ENCODE data around the gene GLT6D1. TPM values are rescaled to one million over a fixed set of nuclear protein-coding genes. Genes with fewer than 3 reads are reported as not detected.

GLT6D1 gene
- total RNA-seq, 1 experiment from 2014 or later = not detected

- CTCF ChIA-PET = no interaction called here
- DNase-seq = no peak
- H3K4me3 Mint-ChIP-seq (ENCODE audit: low read depth, unreplicated experiment) = no peak overlapping the region
Observed at GRCh38 chr9:135588371-135588770, 51.0 kb downstream of the GLT6D1 start.

GRCh38 chr9:135587658-135588057, 51.7 kb downstream of the GLT6D1 start:
- intact Hi-C loops (cut with micrococcal nuclease; ENCODE audit: unreplicated experiment) = no loop called here
- H3K9me3 Mint-ChIP-seq (ENCODE audit: low read depth, unreplicated experiment) = no peaks in the 10 kb centered on the region
- no TSS peak for BruUV-seq (replicated peaks)

More at GRCh38 chr9:135588371-135588770, 51.0 kb downstream of the GLT6D1 start:
- no peaks in the 10 kb centered on the region for H3K4me1 Mint-ChIP-seq (ENCODE audit: low read depth, unreplicated experiment)
- TF ChIP-seq CTCF (IDR thresholded peaks at IDR 0.05; ENCODE audit: unreplicated experiment) = no peak
- H3K27me3 Mint-ChIP-seq (ENCODE audit: unreplicated experiment) = peaks cover 41% of the 10 kb centered on the region
- no peak overlapping the region for H3K27ac Mint-ChIP-seq (ENCODE audit: unreplicated experiment)
- no peaks in the 10 kb centered on the region for H3K9me3 Mint-ChIP-seq (ENCODE audit: low read depth, unreplicated experiment)
- no peaks in the 10 kb centered on the region for H3K36me3 Mint-ChIP-seq (ENCODE audit: insufficient read depth, unreplicated experiment)
- BruUV-seq (replicated peaks) = no TSS peak
- intact Hi-C loops (cut with micrococcal nuclease; ENCODE audit: unreplicated experiment) = no loop called here

GRCh38 chr9:135586601-135587109, 52.7 kb downstream of the GLT6D1 start:
- intact Hi-C loops (cut with micrococcal nuclease; ENCODE audit: unreplicated experiment) = no loop called here
- CTCF ChIA-PET = no interaction called here
- TF ChIP-seq CTCF (IDR thresholded peaks at IDR 0.05; ENCODE audit: unreplicated experiment) = no peak
- H3K36me3 Mint-ChIP-seq (ENCODE audit: insufficient read depth, unreplicated experiment) = no peaks in the 10 kb centered on the region
- BruUV-seq (replicated peaks) = no TSS peak
- H3K27me3 Mint-ChIP-seq (ENCODE audit: unreplicated experiment) = peaks cover 55% of the 10 kb centered on the region
- no peaks in the 10 kb centered on the region for H3K4me1 Mint-ChIP-seq (ENCODE audit: low read depth, unreplicated experiment)
- H3K9me3 Mint-ChIP-seq (ENCODE audit: low read depth, unreplicated experiment) = no peaks in the 10 kb centered on the region
- no peak for DNase-seq
- no peak overlapping the region for H3K4me3 Mint-ChIP-seq (ENCODE audit: low read depth, unreplicated experiment)
- no peak overlapping the region for H3K27ac Mint-ChIP-seq (ENCODE audit: unreplicated experiment)

More at GRCh38 chr9:135587658-135588057, 51.7 kb downstream of the GLT6D1 start:
- peaks cover 45% of the 10 kb centered on the region for H3K27me3 Mint-ChIP-seq (ENCODE audit: unreplicated experiment)
- no peaks in the 10 kb centered on the region for H3K4me1 Mint-ChIP-seq (ENCODE audit: low read depth, unreplicated experiment)
- DNase-seq = peak; percentile 12
- CTCF ChIA-PET = no interaction called here
- no peak overlapping the region for H3K27ac Mint-ChIP-seq (ENCODE audit: unreplicated experiment)
- no peak for TF ChIP-seq CTCF (IDR thresholded peaks at IDR 0.05; ENCODE audit: unreplicated experiment)
- H3K4me3 Mint-ChIP-seq (ENCODE audit: low read depth, unreplicated experiment) = no peak overlapping the region
- no peaks in the 10 kb centered on the region for H3K36me3 Mint-ChIP-seq (ENCODE audit: insufficient read depth, unreplicated experiment)

DNA sequence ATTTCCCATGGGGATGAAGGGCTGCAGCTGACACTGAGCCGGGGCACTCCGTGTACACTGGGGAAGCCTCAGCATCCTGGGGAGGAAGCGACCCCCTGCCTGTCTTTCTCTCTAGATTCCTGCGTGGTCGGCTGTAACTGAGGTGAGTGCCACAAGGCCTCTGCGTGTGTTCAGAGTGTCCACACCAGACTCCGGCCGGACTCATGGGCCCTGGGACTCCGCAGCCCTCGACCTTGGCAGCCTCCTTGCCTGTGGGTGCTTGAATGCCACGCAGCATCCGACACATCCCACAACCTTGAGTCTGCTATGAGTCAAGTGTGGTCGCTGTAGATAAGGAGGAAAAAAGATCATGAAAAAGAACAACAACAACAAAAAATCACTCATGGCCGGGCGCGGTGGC, 54.4 kb downstream of the GLT6D1 start:
- BruUV-seq (replicated peaks) = no TSS peak
- Mint-ChIP-seq H3K4me1 (ENCODE audit: low read depth, unreplicated experiment) (no peaks in the 10 kb centered on the region), H3K36me3 (ENCODE audit: insufficient read depth, unreplicated experiment) (no peaks in the 10 kb centered on the region), H3K27ac (ENCODE audit: unreplicated experiment) (no peak overlapping the region), H3K4me3 (ENCODE audit: low read depth, unreplicated experiment) (no peak overlapping the region), H3K27me3 (ENCODE audit: unreplicated experiment) (peaks cover 51% of the 10 kb centered on the region), H3K9me3 (ENCODE audit: low read depth, unreplicated experiment) (no peaks in the 10 kb centered on the region)
- DNase-seq = no peak
- intact Hi-C loops (cut with micrococcal nuclease; ENCODE audit: unreplicated experiment) = no loop called here
- no peak for TF ChIP-seq CTCF (IDR thresholded peaks at IDR 0.05; ENCODE audit: unreplicated experiment)
- CTCF ChIA-PET = no interaction called here

Data from Calu3 (cell line).